ENCODE data around the gene APPL2. TPM values are rescaled to one million over a fixed set of nuclear protein-coding genes. Genes with fewer than 3 reads are reported as not detected.

The APPL2 gene
- total and polyA plus RNA-seq, 2 of the 13 experiments (the other 11 are each of a cell fraction or from before 2014, with no cell fraction given), result 9.9 to 11.1 TPM

DNA sequence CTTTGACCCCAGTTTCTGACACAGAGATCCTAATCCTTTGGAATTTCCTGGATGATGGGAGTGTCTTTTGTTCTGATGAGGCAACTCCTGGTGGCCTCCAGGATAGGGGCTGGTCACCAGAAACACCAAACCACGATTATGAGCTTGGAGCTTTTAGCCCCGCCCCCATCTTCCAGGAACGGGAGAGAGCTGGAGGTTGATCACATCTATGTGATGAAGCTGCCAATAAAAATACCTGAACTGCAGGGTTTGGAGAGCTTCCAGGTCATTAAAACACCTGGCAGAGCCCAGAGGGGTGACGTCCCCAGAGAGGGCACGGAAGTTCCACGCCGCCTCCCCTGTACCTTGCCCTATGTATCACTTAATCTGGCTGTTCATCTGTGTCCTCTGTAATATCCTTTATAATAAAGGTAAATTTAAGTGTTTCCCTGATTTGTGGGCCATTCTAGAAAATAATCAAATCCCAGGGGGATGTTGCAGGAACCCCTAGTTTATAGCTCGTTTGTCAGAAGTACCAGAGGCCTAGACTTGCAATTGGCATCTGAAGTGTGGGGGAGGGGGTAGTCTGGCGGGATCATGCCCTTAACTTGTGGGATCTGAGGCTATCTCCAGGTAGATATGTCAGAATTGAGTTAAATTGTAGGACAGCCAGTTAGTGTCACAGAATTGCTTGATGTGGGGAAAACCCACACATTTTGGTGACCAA lies 21.2 kb downstream of the APPL2 start:
- WGBS (ENCODE audit: low lambda C conversion rate), result 83% methylated on average over 8 of the region's 9 CpGs
- no peaks in the 10 kb centered on the region for H3K9me3 ChIP-seq (ENCODE audit: low read length)
- no peak overlapping the region for H3K27ac ChIP-seq (ENCODE audit: extremely low read length, insufficient read depth, low read length)
- no peaks in the 10 kb centered on the region for H4K20me1 ChIP-seq (ENCODE audit: insufficient read depth, low read length)
- no peak overlapping the region for H3K4me2 ChIP-seq (ENCODE audit: low read depth, low read length)
- no peaks in the 10 kb centered on the region for H3K79me2 ChIP-seq (ENCODE audit: insufficient read depth, low read length)
- BruUV-seq (replicated peaks), result no TSS peak
- ChIA-PET POLR2A (interaction anchor here (1.6 kb wide), 1 partner anchor 21 kb away, joined by 4 read pairs; the partner anchor contains the start of gene APPL2), CTCF (ENCODE audit: low intra/inter-chr PET ratio, low total read pairs) (no interaction called here)
- ATAC-seq (peak; percentile 75), FAIRE-seq (no peak), DNase-seq (ENCODE audit: low spot score) (peak; percentile 59)
- H2AFZ ChIP-seq (ENCODE audit: low read length), result no peak overlapping the region
- no peaks in the 10 kb centered on the region for H3K27me3 ChIP-seq (ENCODE audit: control insufficient read depth in 1 of 2, insufficient read depth in 2 of 2, low read length in 2 of 2)
- H3K9ac ChIP-seq (ENCODE audit: insufficient read depth, low read depth, low read length), result no peak overlapping the region
- peaks cover 14% of the 10 kb centered on the region for H3K4me1 ChIP-seq (ENCODE audit: insufficient read depth, low read length)
- in situ Hi-C loops (cut with HindIII; ENCODE audit: extremely low pct_ligation_motif_present, low pct_unique_long_range_greater_than_20kb) (no loop called here), intact Hi-C loops (cut with micrococcal nuclease; ENCODE audit: unreplicated experiment) (no loop called here)
- H3K4me3 ChIP-seq (replicated peaks in 1 of 3; ENCODE audit: insufficient read depth in 1 of 3, low read depth in 2 of 3, low read length in 3 of 3), result no peak overlapping the region
- H3K36me3 ChIP-seq (replicated peaks in 1 of 2; ENCODE audit: control insufficient read depth in 1 of 2, insufficient read depth in 2 of 2, low read length in 2 of 2), result peaks cover 7 to 25% of the 10 kb centered on the region in 2 experiments; a peak in 4 of 5 replicates
- TF ChIP-seq ZNF543 (CRISPR knock-in tag; IDR thresholded peaks at IDR 0.05), result no peak
- TF ChIP-seq, protein P1, sequence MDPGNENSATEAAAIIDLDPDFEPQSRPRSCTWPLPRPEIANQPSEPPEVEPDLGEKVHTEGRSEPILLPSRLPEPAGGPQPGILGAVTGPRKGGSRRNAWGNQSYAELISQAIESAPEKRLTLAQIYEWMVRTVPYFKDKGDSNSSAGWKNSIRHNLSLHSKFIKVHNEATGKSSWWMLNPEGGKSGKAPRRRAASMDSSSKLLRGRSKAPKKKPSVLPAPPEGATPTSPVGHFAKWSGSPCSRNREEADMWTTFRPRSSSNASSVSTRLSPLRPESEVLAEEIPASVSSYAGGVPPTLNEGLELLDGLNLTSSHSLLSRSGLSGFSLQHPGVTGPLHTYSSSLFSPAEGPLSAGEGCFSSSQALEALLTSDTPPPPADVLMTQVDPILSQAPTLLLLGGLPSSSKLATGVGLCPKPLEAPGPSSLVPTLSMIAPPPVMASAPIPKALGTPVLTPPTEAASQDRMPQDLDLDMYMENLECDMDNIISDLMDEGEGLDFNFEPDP (CRISPR knock-in tag; conservative IDR thresholded peaks at IDR 0.05), result no peak
- TF ChIP-seq, protein P2, sequence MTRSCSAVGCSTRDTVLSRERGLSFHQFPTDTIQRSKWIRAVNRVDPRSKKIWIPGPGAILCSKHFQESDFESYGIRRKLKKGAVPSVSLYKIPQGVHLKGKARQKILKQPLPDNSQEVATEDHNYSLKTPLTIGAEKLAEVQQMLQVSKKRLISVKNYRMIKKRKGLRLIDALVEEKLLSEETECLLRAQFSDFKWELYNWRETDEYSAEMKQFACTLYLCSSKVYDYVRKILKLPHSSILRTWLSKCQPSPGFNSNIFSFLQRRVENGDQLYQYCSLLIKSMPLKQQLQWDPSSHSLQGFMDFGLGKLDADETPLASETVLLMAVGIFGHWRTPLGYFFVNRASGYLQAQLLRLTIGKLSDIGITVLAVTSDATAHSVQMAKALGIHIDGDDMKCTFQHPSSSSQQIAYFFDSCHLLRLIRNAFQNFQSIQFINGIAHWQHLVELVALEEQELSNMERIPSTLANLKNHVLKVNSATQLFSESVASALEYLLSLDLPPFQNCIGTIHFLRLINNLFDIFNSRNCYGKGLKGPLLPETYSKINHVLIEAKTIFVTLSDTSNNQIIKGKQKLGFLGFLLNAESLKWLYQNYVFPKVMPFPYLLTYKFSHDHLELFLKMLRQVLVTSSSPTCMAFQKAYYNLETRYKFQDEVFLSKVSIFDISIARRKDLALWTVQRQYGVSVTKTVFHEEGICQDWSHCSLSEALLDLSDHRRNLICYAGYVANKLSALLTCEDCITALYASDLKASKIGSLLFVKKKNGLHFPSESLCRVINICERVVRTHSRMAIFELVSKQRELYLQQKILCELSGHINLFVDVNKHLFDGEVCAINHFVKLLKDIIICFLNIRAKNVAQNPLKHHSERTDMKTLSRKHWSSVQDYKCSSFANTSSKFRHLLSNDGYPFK (CRISPR knock-in tag; IDR thresholded peaks at IDR 0.05; ENCODE audit: borderline replicate concordance), result no peak
- no peak for TF ChIP-seq ZNF562 (CRISPR knock-in tag; IDR thresholded peaks at IDR 0.05; ENCODE audit: borderline replicate concordance)
- TF ChIP-seq THYN1 (CRISPR knock-in tag; IDR thresholded peaks at IDR 0.05; ENCODE audit: borderline replicate concordance, low read depth), result no peak
- no peak for TF ChIP-seq ZNF713 (CRISPR knock-in tag; IDR thresholded peaks at IDR 0.05)
- TF ChIP-seq ZNF317 (CRISPR knock-in tag; IDR thresholded peaks at IDR 0.05), result no peak
- TF ChIP-seq POLR2G (IDR thresholded peaks at IDR 0.05; ENCODE audit: low read depth, low read length), result no peak
- TF ChIP-seq SOX5 (CRISPR knock-in tag; IDR thresholded peaks at IDR 0.05; ENCODE audit: borderline replicate concordance), result peak; percentile 19; the same call in 1 of the 2 replicates
- TF ChIP-seq CEBPG (CRISPR knock-in tag; IDR thresholded peaks at IDR 0.05), result 0 out of 2 replicates have a peak, but pooled peaks have one; percentile 15
- TF ChIP-seq, protein P3, sequence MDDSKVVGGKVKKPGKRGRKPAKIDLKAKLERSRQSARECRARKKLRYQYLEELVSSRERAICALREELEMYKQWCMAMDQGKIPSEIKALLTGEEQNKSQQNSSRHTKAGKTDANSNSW (CRISPR knock-in tag; IDR thresholded peaks at IDR 0.05; ENCODE audit: borderline replicate concordance), result no peak
- TF ChIP-seq ZFP90 (CRISPR knock-in tag; IDR thresholded peaks at IDR 0.05; ENCODE audit: borderline replicate concordance), result no peak
- TF ChIP-seq SOX13 (IDR thresholded peaks at IDR 0.05), result no peak
- peak in 1 of 2 experiments; percentile 53; a peak in 1 of 4 replicates for TF ChIP-seq SOX13 (CRISPR knock-in tag; conservative IDR thresholded peaks at IDR 0.05 in 1 of 2, IDR thresholded peaks at IDR 0.05 in 1 of 2)
- TF ChIP-seq ZNF775 (CRISPR knock-in tag; IDR thresholded peaks at IDR 0.05; ENCODE audit: borderline replicate concordance), result no peak
- no peak for TF ChIP-seq ZBTB21 (CRISPR knock-in tag; IDR thresholded peaks at IDR 0.05)
- TF ChIP-seq NFKBIZ (CRISPR knock-in tag; IDR thresholded peaks at IDR 0.05), result no peak
- TF ChIP-seq ZNF563 (CRISPR knock-in tag; IDR thresholded peaks at IDR 0.05), result no peak
- no peak for TF ChIP-seq PRMT3 (CRISPR knock-in tag; IDR thresholded peaks at IDR 0.05; ENCODE audit: borderline replicate concordance, low read depth)
